ENCODE measurements around the gene TADA2B.

DNA sequence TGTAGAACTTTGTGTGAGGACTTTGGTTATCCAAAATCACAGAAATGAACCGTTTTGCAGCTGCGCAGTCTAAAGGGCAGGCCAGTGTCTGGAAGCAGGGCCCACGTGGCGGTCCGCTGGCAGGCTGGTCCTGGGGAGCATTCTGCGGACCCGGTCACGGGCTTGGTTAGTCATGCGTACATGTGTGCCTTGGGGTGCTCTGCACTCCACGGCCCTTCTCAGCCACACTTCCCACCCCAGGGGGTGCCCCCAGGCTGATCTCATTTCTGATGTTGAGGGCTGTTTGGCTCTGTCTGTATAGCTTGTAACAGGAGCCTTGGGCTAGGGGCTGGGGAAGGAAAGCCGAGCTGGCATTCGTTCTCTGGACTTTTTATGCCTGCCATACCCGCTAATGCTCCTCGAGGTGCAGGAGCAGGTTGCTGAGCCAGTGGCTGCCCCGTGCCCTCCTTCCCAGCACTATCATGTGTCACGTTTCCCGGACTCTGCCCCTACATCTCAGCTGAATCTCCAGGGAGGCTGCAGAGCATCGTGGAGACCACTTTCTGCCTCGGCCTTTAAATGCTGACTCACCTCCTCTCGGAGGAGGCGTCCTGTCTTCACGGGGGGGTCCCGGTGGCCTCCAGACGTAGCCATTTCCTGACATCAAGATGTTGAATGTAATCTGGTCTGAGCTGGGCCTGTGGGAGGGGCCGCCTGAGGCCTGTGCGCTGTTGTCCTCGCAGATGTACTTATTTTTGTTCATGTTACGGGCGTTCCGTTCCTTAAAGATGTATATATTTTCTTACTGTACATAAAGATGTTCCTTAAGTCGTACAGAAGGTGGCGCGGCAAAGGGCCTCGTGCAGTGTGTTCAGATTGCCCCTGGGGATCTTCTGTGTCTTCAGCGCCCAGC is 11.4 kb upstream of the TADA2B start:
- TF ChIP-seq ZNF174 (CRISPR knock-in tag; IDR thresholded peaks at IDR 0.05) (no peak), ARID2 (IDR thresholded peaks at IDR 0.05) (no peak)

Data from K562 (cell line).